GM11168 (cell line): Measurements from ENCODE around the gene HOXA5.

Source experiments
- in situ Hi-C: fragments of 300-500 bp; cut with MboI; formaldehyde crosslinking; loops from one replicate; pipeline ENCODE4 v1.12.0; 2022; ENCODE audit warnings: low sequenced_read_pairs; ENCODE audit not compliant: unreplicated experiment

Gene HOXA5

DNA sequence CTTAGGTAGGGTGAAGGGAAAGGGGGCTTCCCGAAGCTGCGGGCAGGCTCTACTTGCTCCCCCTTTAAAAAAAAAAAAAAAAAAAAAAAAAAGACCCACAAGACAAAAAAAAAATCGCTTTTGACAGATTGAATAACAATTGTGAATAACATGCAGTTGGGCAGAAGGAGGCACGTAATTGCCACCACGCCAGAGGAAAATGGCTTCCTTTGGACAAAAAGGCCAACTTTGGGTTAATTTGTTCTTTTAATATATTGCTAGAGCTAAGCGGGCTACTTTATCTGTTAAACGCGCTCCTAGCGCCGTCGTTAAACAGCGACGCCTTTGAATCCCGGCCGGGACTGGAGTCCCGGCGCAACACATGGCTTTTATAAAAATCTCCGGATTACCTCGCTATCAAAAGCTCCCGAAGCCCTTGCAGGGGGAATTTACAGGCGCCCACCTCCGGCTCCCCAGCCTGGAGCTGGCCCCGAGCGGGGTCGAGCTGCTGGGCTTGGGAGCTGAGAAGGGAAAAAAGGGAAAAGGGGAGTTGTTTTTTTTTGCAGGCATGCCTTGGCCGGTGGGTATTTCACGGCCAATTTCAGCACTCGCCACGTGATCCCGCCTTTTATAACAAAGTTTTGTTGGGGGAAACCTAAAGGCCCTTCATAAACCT lies 40.3 kb upstream of the HOXA5 start:
- in situ Hi-C loops = loop anchor here (25.0 kb wide), 1 partner anchor 1322 kb away; no protein-coding TSS in a partner anchor

DNA sequence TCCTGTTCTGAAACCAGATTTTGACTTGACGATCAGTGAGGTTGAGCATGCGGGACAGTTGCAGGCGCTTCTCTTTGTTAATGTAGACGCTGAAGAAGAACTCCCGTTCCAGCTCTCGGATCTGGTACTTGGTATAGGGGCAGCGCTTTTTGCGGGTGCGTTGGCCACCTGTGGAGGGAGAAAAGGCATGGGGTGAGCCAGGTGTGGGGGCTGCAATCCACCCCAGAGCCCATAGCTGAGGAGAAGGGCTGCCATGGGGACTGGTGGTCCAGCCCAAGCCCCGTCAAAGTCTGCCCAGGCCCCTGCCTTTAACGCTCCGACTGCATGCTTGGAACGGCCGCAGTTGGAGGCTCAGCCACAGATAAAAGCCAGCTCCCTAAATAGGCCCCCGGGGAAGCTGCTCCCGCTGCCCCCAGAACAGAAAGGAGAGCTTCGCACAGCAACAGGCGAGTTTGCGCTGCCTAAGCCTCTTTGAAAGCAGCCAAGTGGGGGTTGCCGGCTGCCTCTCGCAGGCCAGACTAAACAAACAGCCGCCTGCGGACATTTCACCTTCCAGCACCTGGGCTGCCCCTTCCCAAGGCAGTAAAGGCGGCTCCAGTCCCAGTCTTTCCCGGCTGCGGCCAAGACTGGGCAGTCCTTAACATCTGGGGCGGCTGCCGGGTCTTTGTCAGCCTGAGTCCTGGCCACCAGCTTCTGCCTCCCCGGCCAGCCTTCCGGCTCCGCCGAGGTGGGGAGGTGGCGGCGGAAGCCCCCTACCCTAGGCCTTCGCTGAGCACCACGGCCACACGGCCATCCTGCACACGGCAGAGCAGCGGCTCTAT lies 39.6 kb upstream of the HOXA5 start:
- in situ Hi-C loops = loop anchor here (25.0 kb wide), 1 partner anchor 1321 kb away; no protein-coding TSS in a partner anchor

DNA sequence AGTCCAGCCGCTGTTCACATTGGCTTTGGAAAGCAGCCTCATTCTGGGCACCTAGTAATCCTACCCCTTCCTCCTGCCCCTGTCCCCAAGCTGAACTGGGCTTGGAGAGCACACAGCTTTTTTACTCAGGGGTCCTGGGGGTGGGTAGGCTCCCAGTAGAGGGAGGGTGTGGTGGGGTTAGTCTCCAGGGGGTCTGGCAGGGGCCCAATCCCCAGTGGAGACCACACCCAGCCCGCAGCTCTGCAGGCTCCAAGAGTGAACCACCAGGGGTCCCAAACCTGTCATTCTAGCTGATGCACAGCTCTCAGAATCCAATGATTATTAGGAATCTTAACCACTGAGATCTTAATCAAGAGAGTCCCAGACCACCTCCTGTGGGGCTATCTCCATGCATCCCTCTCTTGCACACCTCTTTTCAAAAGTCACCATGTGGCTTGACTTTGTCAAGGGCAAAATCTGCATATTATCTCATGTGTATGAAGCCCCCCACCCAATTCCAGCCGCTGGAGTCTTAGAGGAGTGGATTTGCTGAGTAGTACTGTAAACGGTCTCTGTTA lies 38.9 kb upstream of the HOXA5 start:
- in situ Hi-C loops = loop anchor here (25.0 kb wide), 1 partner anchor 1320 kb away; no protein-coding TSS in a partner anchor

DNA sequence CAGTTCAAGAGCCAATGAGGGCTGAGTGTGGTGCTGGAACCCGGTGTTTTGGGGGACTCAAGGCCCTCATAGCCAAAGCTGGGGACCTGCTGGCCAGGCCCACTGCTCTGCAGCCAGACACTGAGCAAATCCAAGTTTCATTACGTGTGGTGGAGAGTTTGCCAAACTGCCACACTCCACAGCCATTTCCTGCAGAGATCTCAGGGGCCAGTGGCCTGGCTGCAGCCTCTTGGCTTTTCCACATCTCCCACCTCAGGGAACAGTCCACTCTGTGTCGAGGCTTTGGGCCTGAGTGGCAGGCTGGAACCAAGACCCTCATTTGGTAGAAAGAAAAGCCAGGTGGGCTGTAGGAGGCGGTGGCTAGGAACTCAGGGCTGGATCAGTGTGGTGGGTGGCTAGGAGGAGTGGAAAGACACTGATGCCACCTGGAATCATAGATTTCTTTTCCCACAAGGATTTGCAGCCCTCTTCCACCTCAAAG lies 38.4 kb upstream of the HOXA5 start:
- in situ Hi-C loops = loop anchor here (25.0 kb wide), 1 partner anchor 1320 kb away; no protein-coding TSS in a partner anchor

DNA sequence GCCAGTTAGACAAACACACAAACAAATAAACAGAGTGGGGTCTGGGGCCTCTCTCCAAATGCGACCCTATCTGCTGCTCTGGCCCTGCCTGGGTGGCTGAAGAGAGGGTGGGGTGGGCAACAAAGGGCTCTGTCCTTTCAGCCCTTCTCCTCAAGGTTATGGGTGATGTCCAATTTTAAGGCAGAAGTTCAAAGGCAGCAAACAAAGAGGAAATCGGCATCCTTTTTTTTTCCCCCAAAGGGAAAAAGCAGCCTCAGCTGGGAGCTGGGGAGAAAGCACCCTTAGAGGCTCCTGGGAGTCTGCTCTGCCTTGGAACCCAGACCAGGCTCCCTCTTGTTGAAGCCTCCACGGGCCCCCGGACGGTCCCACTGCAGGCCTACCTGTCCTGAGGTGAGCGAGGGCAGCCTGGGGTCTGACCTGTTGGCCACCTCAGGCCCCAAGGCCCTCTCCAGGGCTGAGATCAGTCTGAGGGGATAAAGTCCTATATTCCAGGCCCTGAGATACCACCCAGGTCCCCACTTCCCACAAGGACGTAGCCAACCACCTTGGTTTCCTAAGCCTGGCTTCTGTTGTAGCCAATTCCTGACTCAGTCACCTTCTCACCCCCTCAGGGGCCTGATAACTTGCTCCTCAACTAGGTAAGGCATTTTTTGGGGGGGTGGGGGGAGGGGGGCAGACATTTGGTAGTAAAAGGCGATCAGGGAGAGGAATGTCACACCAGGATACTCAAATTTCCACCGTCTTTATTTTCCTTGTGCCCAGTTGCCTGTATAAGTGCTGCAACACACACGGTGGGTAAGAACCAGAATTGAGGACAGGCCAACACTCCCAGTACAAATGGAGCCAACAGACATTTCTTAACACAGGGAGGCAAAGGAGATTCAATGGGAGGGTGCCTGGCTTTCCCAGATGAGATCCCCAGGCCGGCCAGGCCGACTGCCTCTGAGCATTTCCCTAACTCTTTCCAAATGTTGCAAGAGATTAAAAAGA lies 37.2 kb upstream of the HOXA5 start:
- in situ Hi-C loops = loop anchor here (25.0 kb wide), 1 partner anchor 1318 kb away; no protein-coding TSS in a partner anchor

DNA sequence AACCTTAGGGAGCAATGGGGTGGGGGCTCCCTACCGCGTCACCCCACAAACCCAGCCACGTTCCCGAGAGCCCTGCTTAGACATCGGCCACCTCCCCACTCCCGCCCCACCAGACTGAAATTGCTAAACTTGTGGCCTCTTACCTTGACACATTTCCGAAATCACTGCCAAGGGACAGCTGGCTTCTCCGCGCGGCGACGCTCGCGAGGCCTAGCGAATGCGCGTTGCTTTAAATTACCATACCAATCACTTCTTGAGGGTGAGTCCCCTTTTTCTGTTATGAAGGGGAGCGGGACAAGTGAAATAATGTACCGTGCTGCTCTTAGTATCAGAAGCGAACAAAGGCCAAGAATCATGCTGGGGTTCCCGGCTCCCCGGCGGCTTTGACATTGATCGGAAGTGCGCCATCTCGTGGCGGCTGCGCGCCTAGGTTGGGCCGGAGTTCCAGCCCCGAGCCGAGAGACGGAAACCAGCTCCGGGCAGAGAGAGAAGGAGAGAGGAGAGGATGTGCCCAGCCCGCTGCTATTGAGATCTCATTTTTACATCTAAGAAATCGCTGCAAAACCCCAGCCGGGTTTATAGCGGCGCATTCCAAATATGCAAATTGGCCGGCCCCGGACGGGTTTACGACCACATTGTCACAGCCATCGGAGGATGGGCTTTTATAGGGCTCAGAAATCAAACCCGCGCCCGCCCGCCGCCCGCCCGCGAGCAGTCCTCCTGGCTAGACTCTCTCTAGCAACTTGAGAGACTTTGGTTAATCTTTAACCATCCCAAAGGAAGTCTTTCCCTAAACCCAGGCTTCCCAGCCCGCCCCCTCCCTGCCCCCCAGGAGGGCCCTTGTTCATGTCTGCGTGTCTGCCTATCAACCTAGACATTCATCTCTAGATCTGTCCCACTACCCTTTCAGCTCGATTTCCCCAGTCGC lies 36.3 kb upstream of the HOXA5 start:
- in situ Hi-C loops = loop anchor here (25.0 kb wide), 1 partner anchor 1317 kb away; no protein-coding TSS in a partner anchor

DNA sequence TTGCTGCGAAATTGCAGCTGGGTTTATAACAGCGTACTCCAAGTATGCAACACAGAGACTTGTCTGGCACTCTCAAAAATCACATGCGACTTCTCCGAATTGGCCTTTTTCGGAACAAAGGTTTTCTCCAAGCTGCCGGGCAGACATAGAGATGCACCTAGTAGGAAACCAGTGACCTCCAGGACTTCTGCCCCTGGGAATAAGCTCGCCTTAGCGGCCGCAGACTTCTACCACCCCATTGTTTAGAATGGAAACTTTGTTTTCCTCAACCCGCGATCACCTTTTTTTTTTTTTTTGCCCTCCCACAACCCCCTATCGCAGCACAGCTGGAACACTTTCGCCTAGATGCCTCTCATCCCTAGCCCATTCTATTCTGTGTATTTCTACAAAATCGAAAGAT lies 35.5 kb upstream of the HOXA5 start:
- in situ Hi-C loops = loop anchor here (25.0 kb wide), 1 partner anchor 1317 kb away; no protein-coding TSS in a partner anchor

DNA sequence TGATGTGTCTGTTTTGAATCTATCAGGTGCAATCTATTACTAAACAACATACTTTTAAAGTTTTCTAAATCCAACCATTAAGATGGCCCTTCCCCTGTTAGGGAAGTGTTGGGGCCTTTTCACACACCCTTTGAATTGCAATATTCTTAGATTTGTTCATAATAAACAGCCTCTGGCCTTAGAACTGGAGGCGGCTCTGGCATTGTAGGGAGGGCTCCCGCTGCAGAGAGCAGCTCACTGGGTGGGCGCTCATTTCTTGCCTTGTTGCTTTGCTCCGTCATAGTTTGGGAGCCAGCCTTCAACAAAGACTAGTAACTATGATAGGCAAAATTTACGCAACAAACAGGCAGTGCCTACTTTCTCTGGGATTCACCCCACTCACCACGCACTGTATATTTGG lies 34.9 kb upstream of the HOXA5 start:
- in situ Hi-C loops = loop anchor here (25.0 kb wide), 1 partner anchor 1316 kb away; no protein-coding TSS in a partner anchor

DNA sequence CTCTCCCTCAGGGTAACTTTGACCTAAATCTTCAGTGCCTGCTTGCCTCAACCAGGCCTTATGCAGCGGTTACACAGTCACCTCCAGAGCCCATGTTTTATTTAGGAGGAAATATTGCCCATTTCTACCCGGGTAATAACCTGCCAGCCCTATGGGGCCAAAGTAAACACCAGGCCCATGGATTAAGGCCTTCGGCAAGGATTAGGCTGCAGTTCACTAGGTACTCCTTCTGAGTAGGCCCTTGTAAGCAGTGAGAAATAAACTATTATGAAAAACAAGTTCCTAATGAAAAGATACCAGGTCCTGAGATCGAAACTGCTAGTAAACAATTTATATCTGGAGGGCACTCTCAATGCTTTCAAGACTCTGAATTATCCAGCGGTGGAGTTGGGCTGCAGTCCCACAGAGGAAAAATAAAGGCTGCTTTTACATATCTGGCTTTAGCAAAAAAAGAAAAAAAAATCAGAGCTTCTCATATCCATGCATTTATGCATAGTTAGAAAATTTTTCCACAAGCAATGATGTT lies 34.4 kb upstream of the HOXA5 start:
- in situ Hi-C loops = loop anchor here (25.0 kb wide), 1 partner anchor 1316 kb away; no protein-coding TSS in a partner anchor

DNA sequence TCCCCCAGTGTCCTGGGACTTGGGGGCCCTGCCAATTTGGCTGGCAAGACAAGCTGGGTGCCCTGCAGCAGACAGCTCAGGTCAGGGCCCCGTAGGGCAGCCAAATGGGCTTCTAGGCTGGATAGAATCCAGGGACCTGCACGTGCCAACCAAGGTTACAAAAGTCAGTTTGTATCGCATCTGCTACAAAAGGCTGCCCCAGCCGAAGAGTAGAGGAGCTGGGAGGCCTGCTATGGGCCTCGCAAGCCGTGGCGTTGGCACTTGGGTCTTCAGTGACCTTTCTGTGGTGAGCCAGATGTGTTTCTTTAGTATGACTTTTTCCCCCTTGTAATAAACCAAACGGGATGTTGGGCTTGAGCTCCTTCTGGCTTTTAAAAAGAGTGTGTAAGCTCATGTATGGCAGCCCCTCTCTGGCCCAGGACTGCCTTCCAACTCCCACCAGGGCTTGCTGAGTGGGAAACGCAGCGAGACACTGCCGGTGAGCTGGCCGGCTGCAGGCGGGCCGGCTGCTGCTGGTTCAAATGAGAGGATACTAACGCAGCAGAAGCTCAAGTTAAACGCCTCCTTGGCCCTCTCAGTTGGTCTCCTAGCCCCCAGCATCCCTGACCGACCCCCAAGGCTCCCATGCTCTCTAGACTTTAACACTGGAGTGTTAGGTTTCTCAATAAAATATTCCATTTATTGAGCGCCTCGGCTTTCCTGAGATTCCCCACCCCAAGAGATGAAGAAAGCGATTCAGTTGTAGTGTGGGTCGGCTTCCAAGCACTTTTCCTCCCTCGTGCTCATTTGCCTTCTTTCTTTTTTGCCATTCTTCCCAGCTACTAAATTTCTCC lies 33.7 kb upstream of the HOXA5 start:
- in situ Hi-C loops = loop anchor here (25.0 kb wide), 1 partner anchor 1315 kb away; no protein-coding TSS in a partner anchor

DNA sequence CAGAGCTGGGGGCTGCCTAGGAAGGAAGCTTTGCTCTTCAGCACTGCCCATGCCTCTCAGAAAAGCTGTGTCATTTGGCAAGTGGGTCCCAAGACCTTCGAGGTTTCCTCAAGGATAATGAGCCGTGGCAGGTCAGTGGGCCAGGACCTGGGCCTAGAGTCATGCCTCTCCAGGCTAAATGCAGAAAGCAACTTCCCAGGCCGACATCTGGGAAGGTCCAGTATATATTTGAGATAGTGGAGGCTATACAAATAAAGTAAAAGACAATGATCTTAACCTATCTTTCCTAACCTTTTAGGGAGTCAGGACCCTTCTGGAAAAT lies 33.0 kb upstream of the HOXA5 start:
- in situ Hi-C loops = loop anchor here (25.0 kb wide), 1 partner anchor 1314 kb away; no protein-coding TSS in a partner anchor

DNA sequence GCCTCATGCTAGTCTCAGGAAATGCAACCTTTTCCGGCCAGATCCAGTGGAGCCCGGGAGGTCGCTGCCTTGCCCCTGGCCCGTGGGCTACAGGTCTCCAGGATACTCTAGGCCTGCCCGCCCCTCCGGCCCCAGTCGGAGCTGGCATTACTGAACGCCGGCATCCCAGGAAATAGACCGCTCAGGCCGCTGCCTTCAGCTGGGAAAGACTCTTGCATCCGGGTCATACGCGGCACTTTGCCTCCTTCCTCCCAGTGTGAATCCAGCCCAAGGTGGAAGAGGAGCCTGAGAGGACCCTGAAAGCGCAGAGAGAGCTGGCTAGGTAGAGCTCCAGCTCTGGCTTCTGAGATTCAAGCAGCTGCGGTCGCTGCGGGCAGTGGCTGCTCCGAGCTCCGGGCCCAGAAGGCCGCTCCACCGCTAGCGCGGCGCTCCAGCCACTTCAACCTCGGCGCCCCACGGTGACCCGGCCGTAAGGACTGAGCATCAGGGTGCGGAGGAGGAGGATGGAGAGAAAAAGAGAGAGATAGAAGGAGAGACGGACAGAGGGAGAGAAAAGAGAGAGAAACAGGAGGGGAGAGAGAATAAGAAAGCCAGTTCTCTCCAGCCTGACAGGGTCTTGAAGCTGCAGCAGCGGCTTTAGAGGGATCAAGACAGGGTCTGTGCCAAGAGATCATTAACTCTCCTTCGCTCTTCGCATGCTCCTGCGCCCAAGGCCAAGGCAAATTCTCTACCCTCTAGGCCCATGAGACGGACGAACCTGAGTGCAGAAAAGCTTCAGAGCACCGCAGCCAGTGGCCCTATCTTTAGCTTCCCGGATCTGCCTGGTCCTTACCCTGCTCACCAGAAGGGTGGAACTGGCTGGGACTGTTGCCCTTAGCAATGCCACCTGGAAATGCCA lies 32.4 kb upstream of the HOXA5 start:
- in situ Hi-C loops = loop anchor here (25.0 kb wide), 1 partner anchor 1314 kb away; no protein-coding TSS in a partner anchor

DNA sequence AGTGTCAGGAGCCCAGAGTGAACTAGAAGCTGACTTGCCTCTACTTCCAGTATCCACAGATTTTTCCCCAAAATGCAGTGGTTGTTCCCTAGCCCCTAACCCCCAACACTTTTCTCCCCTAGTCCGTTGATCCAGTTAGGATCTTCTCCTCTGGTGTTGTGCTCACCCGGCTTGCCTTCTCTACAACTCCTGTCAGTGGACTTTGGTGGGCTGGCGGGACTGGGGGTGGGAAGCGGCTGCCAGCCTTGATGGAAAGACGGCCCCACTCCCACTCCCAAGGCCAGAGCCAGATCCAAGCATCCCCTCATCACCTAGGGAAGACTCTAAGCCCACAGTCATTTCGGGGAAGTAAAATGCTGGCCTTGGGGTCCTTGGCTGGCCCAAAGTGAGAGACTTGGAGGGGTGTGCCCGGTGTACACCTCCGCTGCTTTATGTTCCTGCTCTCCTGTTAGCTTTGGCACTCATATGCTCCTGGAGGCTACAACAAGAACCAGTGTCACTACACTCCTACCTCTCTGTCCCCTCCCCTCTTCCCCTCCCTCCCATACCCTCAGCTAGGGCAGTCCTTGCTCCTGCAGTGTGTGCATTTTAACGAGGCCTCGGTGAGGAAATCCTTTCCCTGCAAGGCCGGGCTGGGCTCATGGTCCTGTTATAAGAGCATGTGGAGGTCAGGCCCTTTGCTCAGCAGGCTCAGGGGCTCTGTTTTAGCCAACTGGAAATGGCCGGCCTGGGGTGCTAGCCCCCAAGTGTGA lies 31.6 kb upstream of the HOXA5 start:
- in situ Hi-C loops = loop anchor here (25.0 kb wide), 1 partner anchor 1313 kb away; no protein-coding TSS in a partner anchor

DNA sequence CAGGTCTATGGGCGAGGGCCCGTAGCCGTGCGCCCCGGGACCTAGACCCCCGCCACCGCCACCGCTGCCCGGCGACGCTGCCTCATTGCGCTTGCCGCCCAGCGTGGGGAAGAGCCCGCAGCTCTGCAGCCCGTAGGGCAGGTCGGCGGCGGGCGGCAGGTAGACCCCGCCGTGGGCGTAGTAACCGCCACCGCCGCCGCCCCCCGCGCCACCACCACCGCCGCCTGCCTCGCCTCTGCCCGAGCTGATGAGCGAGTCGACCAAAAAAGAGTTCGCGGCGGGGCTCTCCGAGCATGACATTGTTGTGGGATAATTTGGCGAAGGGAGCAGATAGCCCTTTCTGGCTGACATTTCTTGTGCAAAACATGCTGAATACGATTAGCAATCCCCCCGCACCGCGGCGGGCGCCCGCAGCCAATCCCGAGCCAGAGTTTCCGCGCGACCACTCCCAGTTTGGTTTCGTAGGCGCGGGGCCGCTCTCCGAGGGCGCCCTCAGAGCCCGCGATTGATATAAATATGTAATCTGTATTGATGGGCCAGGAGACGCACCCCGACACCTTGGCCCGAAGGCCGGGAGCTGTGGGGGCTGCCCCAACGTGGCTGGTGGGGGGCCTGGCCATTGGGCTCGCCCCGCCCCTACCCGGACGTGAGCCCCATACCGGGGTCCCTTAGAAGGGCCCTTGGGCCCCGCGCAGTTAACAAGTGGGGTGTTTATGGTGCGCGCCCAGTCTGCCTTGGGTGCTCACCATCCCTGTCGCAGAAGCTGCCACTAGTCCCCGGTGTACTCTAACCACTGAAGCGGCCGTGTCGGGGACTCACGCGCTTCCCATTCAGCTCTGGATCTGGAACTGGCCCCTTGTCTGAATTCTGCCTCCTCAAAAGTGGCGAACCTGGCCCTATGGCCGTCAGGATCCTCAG lies 30.7 kb upstream of the HOXA5 start, which contains the start of gene HOXA10:
Gene HOXA10, minus strand, starts transcription at position 365 of the 918 bp plus-strand sequence. Its CDS starts 14 bp downstream, at position 351.
- in situ Hi-C loops = no loop called here
